ENCODE data around the gene WNT8B.

DNA sequence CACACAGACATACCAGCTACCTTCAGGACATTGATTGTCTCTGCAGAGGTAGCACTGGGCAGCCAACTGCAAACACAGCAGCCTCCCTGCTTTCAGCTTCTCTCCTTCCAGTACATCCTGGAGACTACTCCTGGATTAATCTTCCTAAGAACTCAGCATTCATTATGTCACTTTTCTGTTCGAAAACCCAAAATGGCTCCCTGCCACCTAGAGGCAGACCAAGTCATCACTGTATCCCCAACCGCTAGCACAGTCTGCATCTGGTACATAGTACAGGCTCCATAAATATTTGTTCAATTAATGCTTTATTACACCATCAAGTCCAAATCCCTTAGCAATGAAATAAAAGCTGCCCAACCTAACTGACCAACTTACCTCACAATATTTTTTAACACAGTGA is 61.8 kb downstream of the WNT8B start:
- TF ChIP-seq, protein P1, sequence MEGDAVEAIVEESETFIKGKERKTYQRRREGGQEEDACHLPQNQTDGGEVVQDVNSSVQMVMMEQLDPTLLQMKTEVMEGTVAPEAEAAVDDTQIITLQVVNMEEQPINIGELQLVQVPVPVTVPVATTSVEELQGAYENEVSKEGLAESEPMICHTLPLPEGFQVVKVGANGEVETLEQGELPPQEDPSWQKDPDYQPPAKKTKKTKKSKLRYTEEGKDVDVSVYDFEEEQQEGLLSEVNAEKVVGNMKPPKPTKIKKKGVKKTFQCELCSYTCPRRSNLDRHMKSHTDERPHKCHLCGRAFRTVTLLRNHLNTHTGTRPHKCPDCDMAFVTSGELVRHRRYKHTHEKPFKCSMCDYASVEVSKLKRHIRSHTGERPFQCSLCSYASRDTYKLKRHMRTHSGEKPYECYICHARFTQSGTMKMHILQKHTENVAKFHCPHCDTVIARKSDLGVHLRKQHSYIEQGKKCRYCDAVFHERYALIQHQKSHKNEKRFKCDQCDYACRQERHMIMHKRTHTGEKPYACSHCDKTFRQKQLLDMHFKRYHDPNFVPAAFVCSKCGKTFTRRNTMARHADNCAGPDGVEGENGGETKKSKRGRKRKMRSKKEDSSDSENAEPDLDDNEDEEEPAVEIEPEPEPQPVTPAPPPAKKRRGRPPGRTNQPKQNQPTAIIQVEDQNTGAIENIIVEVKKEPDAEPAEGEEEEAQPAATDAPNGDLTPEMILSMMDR (IDR thresholded peaks at IDR 0.05): no peak
- no peak for TF ChIP-seq POLR2A (IDR thresholded peaks at IDR 0.05)

Data from body of pancreas (tissue), 4 donors.